GM19351 (cell line): ENCODE measurements around the gene GPR183.

Source experiments
- ATAC-seq: cut with Tn5 transposase; IDR thresholded peaks from one replicate; pipeline ENCODE4 v1.9.1; 2021; ENCODE audit warnings: mild to moderate bottlenecking, moderate library complexity; ENCODE audit not compliant: unreplicated experiment

The GPR183 gene

GRCh38 chr13:99273128-99273527 is 34.1 kb downstream of the GPR183 start:
- no peak for ATAC-seq

- no peak for ATAC-seq
These were observed 34.7 kb downstream of the GPR183 start for GRCh38 chr13:99272481-99272880.

- ATAC-seq = no peak
These were observed 36.0 kb downstream of the GPR183 start for GRCh38 chr13:99271249-99271648.

GRCh38 chr13:99270518-99270917 is 36.7 kb downstream of the GPR183 start:
- ATAC-seq = no peak

- peak; percentile 82 for ATAC-seq
These were observed 37.5 kb downstream of the GPR183 start for GRCh38 chr13:99269627-99270241.

GRCh38 chr13:99268822-99269221 is 38.4 kb downstream of the GPR183 start:
- no peak for ATAC-seq

GRCh38 chr13:99267927-99268326 is 39.3 kb downstream of the GPR183 start:
- no peak for ATAC-seq

GRCh38 chr13:99266827-99267226 is 40.4 kb downstream of the GPR183 start:
- ATAC-seq = no peak

GRCh38 chr13:99265821-99266426 is 41.3 kb downstream of the GPR183 start:
- no peak for ATAC-seq

- no peak for ATAC-seq
These were observed 41.9 kb downstream of the GPR183 start for GRCh38 chr13:99265162-99265800.

GRCh38 chr13:99264051-99264450 is 43.1 kb downstream of the GPR183 start:
- ATAC-seq = no peak

GRCh38 chr13:99263126-99263785 is 43.9 kb downstream of the GPR183 start:
- no peak for ATAC-seq

GRCh38 chr13:99261059-99261458 is 46.1 kb downstream of the GPR183 start:
- ATAC-seq = no peak

GRCh38 chr13:99260216-99260615 is 47.0 kb downstream of the GPR183 start:
- no peak for ATAC-seq

GRCh38 chr13:99258946-99259345 is 48.3 kb downstream of the GPR183 start:
- peak; percentile 65 for ATAC-seq

- ATAC-seq = peak; percentile 91
These were observed 48.9 kb downstream of the GPR183 start, which contains the start of gene GPR18 for GRCh38 chr13:99258210-99258860. TSS of gene GPR18 (minus strand) at chr13:99258379. CDS start at chr13:99255872, 2,507 bp downstream.

- no peak for ATAC-seq
These were observed 49.9 kb downstream of the GPR183 start for GRCh38 chr13:99257291-99257690.

- ATAC-seq = no peak
These were observed 50.5 kb downstream of the GPR183 start for GRCh38 chr13:99256709-99257108.

GRCh38 chr13:99256283-99256682 is 50.9 kb downstream of the GPR183 start:
- ATAC-seq = no peak

- no peak for ATAC-seq
These were observed 51.9 kb downstream of the GPR183 start for GRCh38 chr13:99255271-99255670.

GRCh38 chr13:99254830-99255229 is 52.4 kb downstream of the GPR183 start:
- ATAC-seq = no peak
